ENCODE data around the gene CCDC154.

GRCh38 chr16:1460602-1461138 is 16.3 kb upstream of the CCDC154 start:
- TF ChIP-seq CTCF (IDR thresholded peaks at IDR 0.05) (no peak), POLR2A (IDR thresholded peaks at IDR 0.05) (no peak)

All from uterus (tissue), 2 donors.